Activated CD4-positive, alpha-beta T cell treated with anti-CD3 and anti-CD28 coated beads, Interleukin-2, amount 10 ng/mL, durations not matched to agents 7 days and 5 days (primary cell): ENCODE data around the gene NRAP. TPM values are rescaled to one million over a fixed set of nuclear protein-coding genes. Genes with fewer than 3 reads are reported as not detected.

ENCODE experiments used
- CTCF ChIA-PET: fragments of 350-600 bp; sonication (Branson Sonifier 250); formaldehyde crosslinking; loops from one replicate; lab custom pipeline; 2021; ENCODE audit warnings: antibody characterized with exemption; lab: Charles Lee
- POLR2A ChIA-PET: fragments of 350-600 bp; sonication (Branson Sonifier 250); formaldehyde crosslinking; loops from one replicate; lab custom pipeline; 2021; ENCODE audit warnings: antibody characterized with exemption; lab: Charles Lee
- DNase-seq: peaks from one replicate; pipeline ENCODE4 v3.0.0-alpha.2; 2020
- H3K27ac Mint-ChIP-seq: one replicate; pipeline ENCODE4 v1.8.0; 2021; ENCODE audit warnings: mild to moderate bottlenecking, moderate library complexity, mixed read lengths
- H3K27me3 Mint-ChIP-seq: one replicate; pipeline ENCODE4 v1.8.0; 2021; ENCODE audit warnings: mixed read lengths
- H3K36me3 Mint-ChIP-seq: one replicate; pipeline ENCODE4 v1.8.0; 2021; ENCODE audit warnings: low read depth, mixed read lengths
- H3K4me1 Mint-ChIP-seq: one replicate; pipeline ENCODE4 v1.8.0; 2021; ENCODE audit warnings: mixed read lengths
- H3K4me3 Mint-ChIP-seq: one replicate; pipeline ENCODE4 v1.8.0; 2021; ENCODE audit warnings: mild to moderate bottlenecking, moderate library complexity, mixed read lengths
- H3K9me3 Mint-ChIP-seq: one replicate; pipeline ENCODE4 v1.8.0; 2021; ENCODE audit warnings: mixed read lengths
- total RNA-seq, 2 experiments: library from RNA; stranded (reverse); gene quantifications; one replicate each; pipeline ENCODE4 v1.2.3, GENCODE V29; 2021

NRAP gene
- total RNA-seq, 2 experiments from 2014 or later: not detected

- Mint-ChIP-seq H3K4me1 (peaks cover 11% of the 10 kb centered on the region), H3K27me3 (peaks cover 27% of the 10 kb centered on the region), H3K27ac (no peak overlapping the region), H3K9me3 (no peaks in the 10 kb centered on the region), H3K4me3 (no peak overlapping the region), H3K36me3 (no peaks in the 10 kb centered on the region)
- CTCF ChIA-PET: no interaction called here
- DNase-seq: no peak
- POLR2A ChIA-PET: no interaction called here
Observed at GRCh38 chr10:113555751-113556150, 108.1 kb downstream of the NRAP start.

- Mint-ChIP-seq H3K27me3 (peaks cover 27% of the 10 kb centered on the region), H3K27ac (no peak overlapping the region), H3K9me3 (no peaks in the 10 kb centered on the region), H3K4me1 (peaks cover 12% of the 10 kb centered on the region), H3K4me3 (no peak overlapping the region), H3K36me3 (no peaks in the 10 kb centered on the region)
- no peak for DNase-seq
- POLR2A ChIA-PET: no interaction called here
- CTCF ChIA-PET: interaction anchor here (1.3 kb wide), 1 partner anchor 8 kb away, joined by 6 read pairs; no protein-coding TSS in a partner anchor
Observed at GRCh38 chr10:113555245-113555644, 108.6 kb downstream of the NRAP start.

GRCh38 chr10:113554214-113554613 lies 109.6 kb downstream of the NRAP start:
- Mint-ChIP-seq H3K9me3 (no peaks in the 10 kb centered on the region), H3K27me3 (peaks cover 26% of the 10 kb centered on the region), H3K36me3 (no peaks in the 10 kb centered on the region), H3K4me1 (peaks cover 14% of the 10 kb centered on the region), H3K27ac (no peak overlapping the region), H3K4me3 (no peak overlapping the region)
- ChIA-PET CTCF (interaction anchor here (1.3 kb wide), 1 partner anchor 9 kb away, joined by 6 read pairs; no protein-coding TSS in a partner anchor), POLR2A (no interaction called here)
- no peak for DNase-seq

GRCh38 chr10:113553149-113553548 lies 110.7 kb downstream of the NRAP start:
- H3K27ac Mint-ChIP-seq: no peak overlapping the region
- peaks cover 24% of the 10 kb centered on the region for H3K27me3 Mint-ChIP-seq
- H3K4me1 Mint-ChIP-seq: peaks cover 13% of the 10 kb centered on the region
- no peak for DNase-seq
- H3K4me3 Mint-ChIP-seq: no peak overlapping the region
- ChIA-PET POLR2A (no interaction called here), CTCF (interaction anchor here (1.4 kb wide), 1 partner anchor 10 kb away, joined by 3 read pairs; no protein-coding TSS in a partner anchor)
- H3K9me3 Mint-ChIP-seq: no peaks in the 10 kb centered on the region
- no peaks in the 10 kb centered on the region for H3K36me3 Mint-ChIP-seq

- Mint-ChIP-seq H3K27me3 (peaks cover 19% of the 10 kb centered on the region), H3K36me3 (no peaks in the 10 kb centered on the region), H3K4me3 (no peak within 1 kb of the TSS), H3K9me3 (no peaks in the 10 kb centered on the region), H3K27ac (no peak within 1 kb of the TSS), H3K4me1 (peaks cover 9% of the 10 kb centered on the region)
- ChIA-PET POLR2A (no interaction called here), CTCF (interaction anchor here (1.4 kb wide), 1 partner anchor 10 kb away, joined by 3 read pairs; no protein-coding TSS in a partner anchor)
- no peak for DNase-seq
Observed at GRCh38 chr10:113552701-113553100, 111.1 kb downstream of the NRAP start, which contains the start of gene HABP2. HABP2 (plus strand) TSS chr10:113553053; CDS start chr10:113553122, 69 bp downstream.

GRCh38 chr10:113552014-113552413 lies 111.8 kb downstream of the NRAP start:
- Mint-ChIP-seq H3K9me3 (no peaks in the 10 kb centered on the region), H3K27me3 (peaks cover 15% of the 10 kb centered on the region), H3K36me3 (no peaks in the 10 kb centered on the region), H3K4me1 (peaks cover 4% of the 10 kb centered on the region), H3K27ac (no peak overlapping the region), H3K4me3 (no peak overlapping the region)
- no peak for DNase-seq
- CTCF ChIA-PET: no interaction called here
- POLR2A ChIA-PET: no interaction called here

GRCh38 chr10:113550365-113550764 lies 113.5 kb downstream of the NRAP start:
- H3K27ac Mint-ChIP-seq: no peak overlapping the region
- H3K4me3 Mint-ChIP-seq: no peak overlapping the region
- peaks cover 9% of the 10 kb centered on the region for H3K27me3 Mint-ChIP-seq
- no peaks in the 10 kb centered on the region for H3K36me3 Mint-ChIP-seq
- CTCF ChIA-PET: no interaction called here
- DNase-seq: no peak
- POLR2A ChIA-PET: no interaction called here
- peaks cover 4% of the 10 kb centered on the region for H3K4me1 Mint-ChIP-seq
- no peaks in the 10 kb centered on the region for H3K9me3 Mint-ChIP-seq

- H3K4me1 Mint-ChIP-seq: peaks cover 4% of the 10 kb centered on the region
- ChIA-PET CTCF (no interaction called here), POLR2A (no interaction called here)
- no peaks in the 10 kb centered on the region for H3K9me3 Mint-ChIP-seq
- H3K4me3 Mint-ChIP-seq: no peak overlapping the region
- H3K27me3 Mint-ChIP-seq: peaks cover 9% of the 10 kb centered on the region
- no peaks in the 10 kb centered on the region for H3K36me3 Mint-ChIP-seq
- no peak overlapping the region for H3K27ac Mint-ChIP-seq
- DNase-seq: no peak
Observed at GRCh38 chr10:113549856-113550255, 114.0 kb downstream of the NRAP start.

GRCh38 chr10:113547426-113547825 lies 116.4 kb downstream of the NRAP start:
- no peak overlapping the region for H3K27ac Mint-ChIP-seq
- peaks cover 4% of the 10 kb centered on the region for H3K4me1 Mint-ChIP-seq
- ChIA-PET POLR2A (no interaction called here), CTCF (no interaction called here)
- no peaks in the 10 kb centered on the region for H3K36me3 Mint-ChIP-seq
- no peak overlapping the region for H3K4me3 Mint-ChIP-seq
- DNase-seq: no peak
- H3K9me3 Mint-ChIP-seq: no peaks in the 10 kb centered on the region
- peaks cover 1% of the 10 kb centered on the region for H3K27me3 Mint-ChIP-seq

- Mint-ChIP-seq H3K4me1 (no peaks in the 10 kb centered on the region), H3K9me3 (no peaks in the 10 kb centered on the region), H3K4me3 (no peak overlapping the region), H3K27ac (no peak overlapping the region), H3K27me3 (no peaks in the 10 kb centered on the region), H3K36me3 (no peaks in the 10 kb centered on the region)
- DNase-seq: no peak
- ChIA-PET POLR2A (no interaction called here), CTCF (no interaction called here)
Observed at GRCh38 chr10:113544392-113544791, 119.4 kb downstream of the NRAP start.

GRCh38 chr10:113543107-113543955 lies 120.5 kb downstream of the NRAP start:
- no peak overlapping the region for H3K4me3 Mint-ChIP-seq
- no peak for DNase-seq
- POLR2A ChIA-PET: no interaction called here
- no peaks in the 10 kb centered on the region for H3K27me3 Mint-ChIP-seq
- no peaks in the 10 kb centered on the region for H3K9me3 Mint-ChIP-seq
- no peaks in the 10 kb centered on the region for H3K4me1 Mint-ChIP-seq
- H3K36me3 Mint-ChIP-seq: no peaks in the 10 kb centered on the region
- no peak overlapping the region for H3K27ac Mint-ChIP-seq
- CTCF ChIA-PET: no interaction called here

- no peaks in the 10 kb centered on the region for H3K4me1 Mint-ChIP-seq
- H3K4me3 Mint-ChIP-seq: no peak overlapping the region
- H3K27ac Mint-ChIP-seq: no peak overlapping the region
- H3K9me3 Mint-ChIP-seq: no peaks in the 10 kb centered on the region
- no peaks in the 10 kb centered on the region for H3K27me3 Mint-ChIP-seq
- DNase-seq: no peak
- ChIA-PET CTCF (no interaction called here), POLR2A (no interaction called here)
- no peaks in the 10 kb centered on the region for H3K36me3 Mint-ChIP-seq
Observed at GRCh38 chr10:113541549-113541927, 122.3 kb downstream of the NRAP start.

- no peak overlapping the region for H3K27ac Mint-ChIP-seq
- ChIA-PET CTCF (no interaction called here), POLR2A (no interaction called here)
- no peak for DNase-seq
- H3K9me3 Mint-ChIP-seq: no peaks in the 10 kb centered on the region
- H3K36me3 Mint-ChIP-seq: no peaks in the 10 kb centered on the region
- H3K27me3 Mint-ChIP-seq: no peaks in the 10 kb centered on the region
- H3K4me3 Mint-ChIP-seq: no peak overlapping the region
- no peaks in the 10 kb centered on the region for H3K4me1 Mint-ChIP-seq
Observed at GRCh38 chr10:113540845-113541548, 122.8 kb downstream of the NRAP start.
